GM12878 (cell line): ENCODE results near the gene CLRN3. TPM values are rescaled to one million over a fixed set of nuclear protein-coding genes. Genes with fewer than 3 reads are reported as not detected.

Source experiments
- ATAC-seq: fragments of 200-7000 bp; cut with Tn5 transposase; 3 replicates; pipeline ENCODE4 v1.9.1; 2020; ENCODE audit warnings: mild to moderate bottlenecking, moderate library complexity
- BruUV-seq: library from RNA; stranded (reverse); fragments of 400-500 nt; replicated peaks from 2 replicates; lab custom pipeline; 2021; lab: Mats Ljungman, UMichigan
- CTCF ChIA-PET: fragments of 300-600 bp; sonication (Branson Sonifier 250); formaldehyde crosslinking; extraction: SDS; loops from one replicate; lab custom pipeline; 2021; ENCODE audit warnings: inconsistent platforms; lab: Yijun Ruan, JAX
- POLR2A ChIA-PET: fragments of 350-600 bp; formaldehyde crosslinking; extraction: SDS; loops from one replicate; lab custom pipeline; 2021; ENCODE audit warnings: inconsistent platforms; lab: Charles Lee
- RAD21 ChIA-PET: fragments of 300-600 bp; sonication (Branson Sonifier 250); formaldehyde crosslinking; loops from one replicate; lab custom pipeline; 2023; ENCODE audit warnings: antibody characterized with exemption; ENCODE audit not compliant: unreplicated experiment; lab: Charles Lee
- SMC1A ChIA-PET: fragments of 300-600 bp; sonication (Branson Sonifier 250); formaldehyde crosslinking; loops from one replicate; lab custom pipeline; 2023; ENCODE audit not compliant: unreplicated experiment, uncharacterized antibody; lab: Charles Lee
- DNase-seq: peaks from one replicate; pipeline ENCODE4 v3.0.0-alpha.2; 2011; ENCODE audit warnings: low read depth, low spot score
- FAIRE-seq: peaks from 3 replicates; lab custom pipeline; 2011; peaks lifted over from hg19 to GRCh38; lab: Jason Lieb, UNC
- H2AFZ ChIP-seq: 2 replicates; pipeline ENCODE4 v1.6.0; 2011; ENCODE audit warnings: low read depth, low read length, control low read depth; ENCODE audit not compliant: control insufficient read depth
- H3K27ac ChIP-seq: 2 replicates; pipeline ENCODE4 v1.5.1; 2011; ENCODE audit warnings: control low read depth; ENCODE audit not compliant: control insufficient read depth, insufficient read depth
- H3K27me3 ChIP-seq, 2 experiments: replicated peaks in 1 of 2; 2 replicates each; pipeline versions ENCODE4 v1.6.0 to v1.6.1; 2011; ENCODE audit warnings: low read length in 1 of 2; ENCODE audit not compliant: control insufficient read depth in 2 of 2, insufficient read depth in 2 of 2
- H3K36me3 ChIP-seq, 2 experiments: 2 replicates each; pipeline ENCODE4 v1.5.1; 2011; ENCODE audit warnings: low read length in 1 of 2; ENCODE audit not compliant: control insufficient read depth in 2 of 2, insufficient read depth in 2 of 2
- H3K4me1 ChIP-seq: 2 replicates; pipeline ENCODE4 v1.6.1; 2011; ENCODE audit warnings: mild to moderate bottlenecking, low read length, moderate library complexity, mixed read lengths; ENCODE audit not compliant: control insufficient read depth, insufficient read depth
- H3K4me2 ChIP-seq: 2 replicates; pipeline ENCODE4 v1.6.0; 2011; ENCODE audit warnings: control low read depth; ENCODE audit not compliant: control insufficient read depth, insufficient read depth
- H3K4me3 ChIP-seq: fragments of 200-600 bp; sonication (generic); 2 replicates; pipeline ENCODE4 v1.5.1; 2016
- H3K79me2 ChIP-seq: 2 replicates; pipeline ENCODE4 v1.6.0; 2011; ENCODE audit warnings: low read length; ENCODE audit not compliant: control insufficient read depth, insufficient read depth
- H3K9ac ChIP-seq: 2 replicates; pipeline ENCODE4 v1.8.0; 2011; ENCODE audit warnings: low read length, control low read depth, mixed read lengths; ENCODE audit not compliant: control insufficient read depth, insufficient read depth
- H3K9me3 ChIP-seq: replicated peaks from 3 replicates; pipeline ENCODE4 v1.5.1; 2011; ENCODE audit warnings: mild to moderate bottlenecking, low read length; ENCODE audit not compliant: control insufficient read depth, insufficient read depth
- H4K20me1 ChIP-seq: 2 replicates; pipeline ENCODE4 v1.6.0; 2011; ENCODE audit not compliant: control insufficient read depth, insufficient read depth
- BHLHE40 ChIP-seq, 2 experiments: fragments of 450-650 bp in 1 of 2; IDR thresholded peaks; 2 replicates each; pipeline ENCODE4 v1.6.1; 2011 to 2017; ENCODE audit warnings: low read depth in 2 of 2, borderline replicate concordance in 1 of 2, improper control_type of control experiment in 1 of 2, low read length in 1 of 2, mild to moderate bottlenecking in 1 of 2
- CREB1 ChIP-seq: IDR thresholded peaks from 2 replicates; pipeline ENCODE4 v1.6.1; 2012; ENCODE audit warnings: low read depth, mild to moderate bottlenecking, inconsistent platforms
- CTCF ChIP-seq, 3 experiments: IDR thresholded peaks in 2 of 3; conservative IDR thresholded peaks in 1 of 3; 2 replicates each; pipeline ENCODE4 v1.5.1; 2011; ENCODE audit warnings: low read depth in 3 of 3, low read length in 3 of 3, mild to moderate bottlenecking in 3 of 3, control low read depth in 2 of 3, moderate library complexity in 2 of 3, inconsistent platforms in 1 of 3, mixed read lengths in 1 of 3; ENCODE audit not compliant: control insufficient read depth in 2 of 3, insufficient read depth in 1 of 3; ENCODE audit errors: extremely low read depth in 1 of 3
- DPF2 ChIP-seq: fragments of 450-650 bp; IDR thresholded peaks from 2 replicates; pipeline ENCODE4 v1.6.1; 2017; ENCODE audit warnings: mild to moderate bottlenecking
- E4F1 ChIP-seq: fragments of 450-650 bp; IDR thresholded peaks from 2 replicates; pipeline ENCODE4 v1.6.1; 2018; ENCODE audit warnings: borderline replicate concordance, mild to moderate bottlenecking; ENCODE audit not compliant: partially characterized antibody
- ETV6 ChIP-seq, 2 experiments: fragments of 450-650 bp in 1 of 2; IDR thresholded peaks in 1 of 2; conservative IDR thresholded peaks in 1 of 2; 2 replicates each; pipeline ENCODE4 v1.6.1; 2014; ENCODE audit warnings: antibody characterized with exemption in 1 of 2, borderline replicate concordance in 1 of 2, low read depth in 1 of 2, mild to moderate bottlenecking in 1 of 2, moderate library complexity in 1 of 2
- HDAC2 ChIP-seq: fragments of 200-600 bp; sonication (generic); IDR thresholded peaks from 2 replicates; pipeline ENCODE4 v1.6.1; 2017
- HDGF ChIP-seq: fragments of 450-650 bp; IDR thresholded peaks from 2 replicates; pipeline ENCODE4 v1.6.1; 2016; ENCODE audit warnings: antibody characterized with exemption
- IRF4 ChIP-seq: IDR thresholded peaks from 2 replicates; pipeline ENCODE4 v1.6.1; 2011; ENCODE audit warnings: low read depth, low read length
- MTA3 ChIP-seq: IDR thresholded peaks from 2 replicates; pipeline ENCODE4 v1.6.1; 2012; ENCODE audit warnings: low read length, inconsistent platforms, borderline replicate concordance
- MXI1 ChIP-seq: fragments of 150-350 bp; IDR thresholded peaks from 2 replicates; pipeline ENCODE4 v1.6.1; 2011; ENCODE audit warnings: low read depth, mild to moderate bottlenecking, inconsistent platforms, low read length, improper control_type of control experiment
- MYC ChIP-seq: IDR thresholded peaks from 2 replicates; pipeline ENCODE4 v1.6.1; 2011; ENCODE audit warnings: mild to moderate bottlenecking, low read length, moderate library complexity, inconsistent platforms; ENCODE audit not compliant: insufficient read depth, insufficient replicate concordance, insufficient read length, severe bottlenecking
- RELB ChIP-seq: fragments of 450-650 bp; IDR thresholded peaks from 2 replicates; pipeline ENCODE4 v1.6.1; 2017; ENCODE audit warnings: low read depth, mild to moderate bottlenecking, moderate library complexity
- SPI1 ChIP-seq: IDR thresholded peaks from 2 replicates; pipeline ENCODE4 v1.6.1; 2011; ENCODE audit warnings: low read depth, mild to moderate bottlenecking, low read length, moderate library complexity, borderline replicate concordance; ENCODE audit not compliant: insufficient read depth
- TCF3 ChIP-seq: IDR thresholded peaks from 2 replicates; pipeline ENCODE4 v1.6.1; 2012; ENCODE audit warnings: low read depth, mild to moderate bottlenecking, low read length, borderline replicate concordance; ENCODE audit not compliant: insufficient read depth
- YBX1 ChIP-seq: fragments of 450-650 bp; IDR thresholded peaks from 2 replicates; pipeline ENCODE4 v1.6.1; 2016; ENCODE audit warnings: antibody characterized with exemption
- WGBS: methylation state at CpG from one replicate; pipeline ENCODE4 v1.1.6; 2016; ENCODE audit warnings: low lambda C conversion rate; ENCODE audit not compliant: insufficient replicate concordance, insufficient coverage; ENCODE audit errors: missing lambda C conversion rate; 5-methylcytosine and 5-hydroxymethylcytosine counted together
- in situ Hi-C: fragments of 300-500 bp; cut with MboI; formaldehyde crosslinking; loops from 9 replicates; pipeline ENCODE4 v1.14.3; 2018; ENCODE audit warnings: mixed read lengths
- intact Hi-C: fragments of 100-400 bp; cut with micrococcal nuclease; formaldehyde crosslinking; loops from one replicate; pipeline ENCODE4 v1.14.2; 2022; ENCODE audit not compliant: unreplicated experiment
- polyA plus RNA-seq, 11 experiments: library from polyadenylated mRNA; depleted of rRNA in 4 of 11; unstranded in 6 of 11; stranded (reverse) in 5 of 11; fragments of >200 nt; fragmentation: Nextera tagmentation in 4 of 11; fragmentation: Illumina TruSeq in 1 of 11; extraction: Ambion mirVana in 4 of 11; extraction: Trizol in 1 of 11; gene quantifications; 1 replicate in 1 of 11; 2 replicates in 10 of 11; pipeline versions ENCODE4 v1.2.1 to v1.2.3, GENCODE V29; 2011 to 2016; ENCODE audit warnings: inconsistent platforms in 2 of 11, missing spikeins in 2 of 11, low read depth in 1 of 11
- total RNA-seq, 4 experiments: library from RNA; depleted of rRNA in 3 of 4; stranded (reverse); fragments of >200 nt in 3 of 4; fragmentation: Illumina TruSeq in 1 of 4; extraction: Trizol in 1 of 4; gene quantifications; 2 replicates each; pipeline versions ENCODE4 v1.2.1 to v1.2.3, GENCODE V29; 2013 to 2021

The CLRN3 gene
- total and polyA plus RNA-seq, 10 of the 15 experiments (the other 5 are each of a cell fraction or from before 2014, with no cell fraction given) = not detected

- TF ChIP-seq E4F1 (no peak), YBX1 (no peak)
- TF ChIP-seq, all 136 proteins: peak for 0
Measured at GRCh38 chr10:127872011-127872761, 20.6 kb downstream of the CLRN3 start (continued).

GRCh38 chr10:127871631-127872010, 21.1 kb downstream of the CLRN3 start:
- Histone ChIP-seq H3K27ac (no peak overlapping the region), H3K4me2 (no peak overlapping the region), H4K20me1 (no peaks in the 10 kb centered on the region), H3K27me3 (no peaks in the 10 kb centered on the region; a peak in 1 of 4 replicates), H3K36me3 (no peaks in the 10 kb centered on the region), H3K4me3 (no peak overlapping the region), H2AFZ (no peak overlapping the region), H3K9ac (no peak overlapping the region), H3K79me2 (no peaks in the 10 kb centered on the region), H3K9me3 (no peaks in the 10 kb centered on the region; the same call in 2 of the 3 replicates), H3K4me1 (no peaks in the 10 kb centered on the region)
- FAIRE-seq (no peak), ATAC-seq (no peak), DNase-seq (no peak)
- CTCF ChIA-PET = no interaction called here
- in situ Hi-C loops = no loop called here
- WGBS = 14% methylated on average over 7 of the region's 7 CpGs
- POLR2A ChIA-PET = no interaction called here
- BruUV-seq = no TSS peak
- RAD21 ChIA-PET = interaction anchor here (1.2 kb wide), 1 partner anchor 140 kb away, joined by 3 read pairs; no protein-coding TSS in a partner anchor
- intact Hi-C loops = no loop called here
- SMC1A ChIA-PET = no interaction called here
- no peak for TF ChIP-seq SPI1
- no peak for TF ChIP-seq MYC
- no peak for TF ChIP-seq MXI1
- TF ChIP-seq ETV6 (conservative IDR thresholded peaks at IDR 0.05 in 1 of 2, IDR thresholded peaks at IDR 0.05 in 1 of 2; ENCODE audit: borderline replicate concordance in 1 of 2, low read depth in 1 of 2) = no peak
- TF ChIP-seq CREB1 = no peak
- no peak for TF ChIP-seq HDGF
- TF ChIP-seq TCF3 = no peak
- TF ChIP-seq DPF2 = no peak
- no peak for TF ChIP-seq HDAC2
- TF ChIP-seq BHLHE40 (IDR thresholded peaks at IDR 0.05; ENCODE audit: borderline replicate concordance in 1 of 2, low read depth in 2 of 2, low read length in 1 of 2) = no peak
- TF ChIP-seq IRF4 = no peak
- no peak for TF ChIP-seq RELB
- TF ChIP-seq CTCF (IDR thresholded peaks at IDR 0.05 in 2 of 3, conservative IDR thresholded peaks at IDR 0.05 in 1 of 3; ENCODE audit: control insufficient read depth in 2 of 3, extremely low read depth in 1 of 3, insufficient read depth in 1 of 3, low read depth in 3 of 3, low read length in 3 of 3) = no peak
- TF ChIP-seq MTA3 = no peak
